Measurements from ENCODE around the gene ADAMTS13. TPM values are rescaled to one million over a fixed set of nuclear protein-coding genes. Genes with fewer than 3 reads are reported as not detected.

The ADAMTS13 gene
- total and polyA plus RNA-seq, 2 donors (not counting 3 experiments of a cell fraction or from before 2014, with no cell fraction given), result 1.5 to 2.5 TPM

- no TSS peak for BruUV-seq (replicated peaks)
- Histone ChIP-seq H3K4me2 (ENCODE audit: insufficient read depth, low read length) (no peak overlapping the region), H3K4me1 (ENCODE audit: control insufficient read depth, extremely low read depth, insufficient read depth, low read length) (no peaks in the 10 kb centered on the region), H3K4me3 (replicated peaks in 1 of 3; ENCODE audit: insufficient read depth in 1 of 3, low read depth in 1 of 3, low read length in 3 of 3) (no peak overlapping the region), H3K36me3 (ENCODE audit: control insufficient read depth in 2 of 2, extremely low read depth in 1 of 2, insufficient read depth in 2 of 2, low read length in 2 of 2) (no peaks in the 10 kb centered on the region), H3K27ac (ENCODE audit: insufficient read depth, low read depth, low read length) (no peak overlapping the region), H4K20me1 (replicated peaks; ENCODE audit: control insufficient read depth, extremely low read depth, insufficient read depth, low read length) (no peaks in the 10 kb centered on the region), H2AFZ (ENCODE audit: low read depth, low read length) (no peak overlapping the region), H3K79me2 (ENCODE audit: control insufficient read depth, insufficient read depth, low read length) (no peaks in the 10 kb centered on the region), H3K9ac (replicated peaks; ENCODE audit: extremely low read depth, insufficient read depth, low read length) (no peak overlapping the region), H3K9me3 (replicated peaks; ENCODE audit: control insufficient read depth, insufficient read depth, low read length) (no peaks in the 10 kb centered on the region), H3K27me3 (ENCODE audit: control insufficient read depth in 2 of 2, insufficient read depth in 2 of 2, low read length in 2 of 2) (no peaks in the 10 kb centered on the region), H3K9me1 (replicated peaks; ENCODE audit: control insufficient read depth, extremely low read depth, insufficient read depth, low read length) (no peaks in the 10 kb centered on the region)
- ChIA-PET CTCF (no interaction called here), POLR2A (no interaction called here)
- FAIRE-seq (no peak), DNase-seq (ENCODE audit: low read depth, low spot score) (no peak)
- dilution Hi-C loops (cut with MboI; ENCODE audit: extremely low pct_ligation_motif_present, low sequenced_read_pairs), result no loop called here
- TF ChIP-seq GATA2 (IDR thresholded peaks at IDR 0.05; ENCODE audit: insufficient read depth, insufficient read length, low read depth, low read length) (no peak), MYC (IDR thresholded peaks at IDR 0.05; ENCODE audit: low read depth, low read length) (no peak), POLR2A (IDR thresholded peaks at IDR 0.05; ENCODE audit: low read depth, low read length) (no peak), CTCF (IDR thresholded peaks at IDR 0.05; ENCODE audit: extremely low read depth in 1 of 2, insufficient read depth in 1 of 2, low read depth in 1 of 2, low read length in 2 of 2) (no peak), JUN (IDR thresholded peaks at IDR 0.05; ENCODE audit: borderline replicate concordance, insufficient read depth, insufficient read length, low read depth) (no peak), FOS (IDR thresholded peaks at IDR 0.05; ENCODE audit: borderline replicate concordance, insufficient read depth, low read length) (no peak), EZH2 (IDR thresholded peaks at IDR 0.05; ENCODE audit: borderline replicate concordance, low read depth, low read length, severe bottlenecking) (no peak), POLR2AphosphoS5 (IDR thresholded peaks at IDR 0.05; ENCODE audit: insufficient read depth, low read depth, low read length) (no peak), MAX (IDR thresholded peaks at IDR 0.05; ENCODE audit: insufficient read depth, insufficient read length) (no peak)
- intact Hi-C loops (cut with micrococcal nuclease), result no loop called here
These were observed 36.7 kb upstream of the ADAMTS13 start for GRCh38 chr9:133385452-133385851.

All from endothelial cell of umbilical vein (primary cell).